ENCODE results near the gene BRD1.

Gene BRD1

DNA sequence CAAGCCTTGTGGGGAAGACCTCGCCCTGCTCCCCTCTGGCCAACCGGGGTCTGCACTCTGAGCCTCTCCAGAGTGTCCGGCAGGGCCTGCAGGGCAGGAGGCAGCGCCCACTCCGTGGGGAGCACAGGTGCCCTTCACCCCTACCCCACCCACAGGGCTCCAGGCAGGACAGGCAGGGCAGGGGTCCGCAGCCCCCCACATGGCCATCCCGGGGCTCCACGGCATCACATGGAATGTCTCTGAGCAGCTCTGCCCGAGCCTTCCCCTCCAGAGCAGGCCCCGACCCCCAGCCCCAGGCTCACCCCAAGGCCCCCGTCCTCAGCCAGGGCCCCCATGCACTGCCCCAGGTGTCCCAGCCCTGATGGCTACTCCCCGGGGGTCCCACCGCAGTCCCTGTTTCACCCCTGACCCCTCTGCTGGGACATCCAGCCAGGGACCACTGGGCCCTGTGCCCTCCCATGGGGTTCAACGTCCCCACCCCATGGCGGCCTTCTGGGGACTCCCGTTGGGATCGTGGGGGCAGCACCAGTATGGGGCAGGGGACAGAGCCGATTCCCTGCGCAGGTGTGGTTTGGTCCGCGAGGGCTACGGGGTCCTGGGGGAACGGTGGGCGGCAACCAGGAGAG, 77.7 kb downstream of the BRD1 start:
- no peak for DNase-seq

GRCh38 chr22:49749227-49749626, 78.4 kb downstream of the BRD1 start:
- no peak for DNase-seq

- DNase-seq = no peak
These were observed 79.2 kb downstream of the BRD1 start for GRCh38 chr22:49748514-49748913.

DNA sequence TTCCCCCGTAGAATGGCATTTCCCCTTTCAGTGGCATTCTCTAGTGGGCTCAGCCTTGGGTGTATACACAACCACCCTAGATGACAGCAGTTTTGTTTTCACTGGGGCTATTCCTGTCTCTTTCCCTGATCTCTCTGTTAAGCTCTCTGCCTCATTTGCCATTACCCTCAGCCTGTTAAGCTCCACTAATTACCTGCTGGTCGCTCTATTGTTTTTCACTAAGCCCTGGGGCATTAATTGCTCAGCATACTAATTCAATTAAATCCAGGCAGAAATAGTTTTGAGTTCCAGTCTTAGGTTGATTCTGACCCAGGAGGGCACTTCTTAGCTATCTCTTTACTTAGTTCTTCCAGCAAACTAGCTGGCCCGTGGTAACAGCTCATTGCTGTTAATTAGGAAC, 80.0 kb downstream of the BRD1 start:
- no peak for DNase-seq

GRCh38 chr22:49747130-49747529, 80.5 kb downstream of the BRD1 start:
- no peak for DNase-seq

- DNase-seq = no peak
These were observed 81.6 kb downstream of the BRD1 start for GRCh38 chr22:49746065-49746464.

- DNase-seq = no peak
These were observed 87.4 kb downstream of the BRD1 start for GRCh38 chr22:49740242-49740641.

GRCh38 chr22:49739138-49739537, 88.5 kb downstream of the BRD1 start:
- DNase-seq = no peak

DNA sequence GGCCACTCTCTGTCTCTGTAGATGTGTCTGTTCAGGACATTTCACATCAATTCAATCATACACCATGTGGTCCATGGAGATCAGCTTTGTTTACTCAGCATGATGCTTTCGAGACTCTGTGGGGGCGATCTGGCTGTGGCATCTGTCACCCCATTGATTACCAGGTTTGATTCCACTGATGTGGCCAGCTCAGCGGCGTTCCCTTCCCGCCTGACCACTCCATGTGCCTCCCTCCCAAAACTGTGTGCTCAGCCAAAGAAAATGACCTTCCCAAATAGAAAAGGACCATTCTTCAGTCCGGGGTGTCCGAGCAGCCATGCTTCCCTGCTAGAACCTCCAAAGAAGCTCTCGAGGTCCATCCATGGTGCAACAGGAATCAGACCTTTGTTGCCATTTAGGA, 89.1 kb downstream of the BRD1 start:
- DNase-seq = no peak

DNA sequence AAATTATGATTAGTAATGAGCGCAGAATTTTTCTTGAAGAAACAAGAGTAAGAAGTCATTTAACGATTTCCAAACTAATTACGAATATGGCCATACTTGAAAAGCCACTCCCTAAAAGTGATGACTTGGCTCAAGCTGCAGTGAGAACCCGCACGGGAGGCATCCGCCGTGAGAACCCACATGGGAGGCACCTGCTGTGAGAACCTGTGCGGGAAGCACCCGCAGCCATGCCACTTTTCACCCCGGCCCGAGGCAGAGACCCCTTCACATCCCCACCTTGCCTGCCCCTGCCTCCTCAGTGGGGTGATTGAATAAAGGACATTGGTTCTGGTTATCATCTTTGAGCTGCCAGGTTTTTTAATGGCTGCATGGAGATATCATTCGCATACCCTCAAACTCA, 89.7 kb downstream of the BRD1 start:
- no peak for DNase-seq

GRCh38 chr22:49737101-49737551, 90.5 kb downstream of the BRD1 start:
- no peak for DNase-seq

DNA sequence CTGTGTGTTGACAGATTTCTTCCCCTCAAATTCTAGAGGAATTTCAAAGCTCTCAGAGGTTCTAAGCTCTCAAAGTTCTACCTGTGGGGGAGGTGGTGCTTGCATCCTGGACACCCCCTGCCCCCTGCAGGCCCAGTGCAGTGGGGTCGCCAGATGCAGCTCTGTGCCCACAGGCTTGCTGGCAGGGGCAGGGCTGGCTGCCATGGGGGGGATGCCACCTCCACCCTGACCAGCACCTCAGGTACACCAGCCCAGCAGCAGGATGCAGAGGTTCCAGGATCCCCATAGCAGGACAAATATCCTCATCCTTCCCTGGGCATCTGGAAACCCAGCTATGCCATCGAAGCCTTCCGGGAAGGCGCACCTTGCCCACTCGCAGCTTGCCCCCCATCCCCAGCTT, 91.1 kb downstream of the BRD1 start:
- DNase-seq = no peak

GRCh38 chr22:49735901-49736421, 91.7 kb downstream of the BRD1 start:
- DNase-seq = no peak

- no peak for DNase-seq
These were observed 92.2 kb downstream of the BRD1 start for GRCh38 chr22:49735411-49735900.

DNA sequence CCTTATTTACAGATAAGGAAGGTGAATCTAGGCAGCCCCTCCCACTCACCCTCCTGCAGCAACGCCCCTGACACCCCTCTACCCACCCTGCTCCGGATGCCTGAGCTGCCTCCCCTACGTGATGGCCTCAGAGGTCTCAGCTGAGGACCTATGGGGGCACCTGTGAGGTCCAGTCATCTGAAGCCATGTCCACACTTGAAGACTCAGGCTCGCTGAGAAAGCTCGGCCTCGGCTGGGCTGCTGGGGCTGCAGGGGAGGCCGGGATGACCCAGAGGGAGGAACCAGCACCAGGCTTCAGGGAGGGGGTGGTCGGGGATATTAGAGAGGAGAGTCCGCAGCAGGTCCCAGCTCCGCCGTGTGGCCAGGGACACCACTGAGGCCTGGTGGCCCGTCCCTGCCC, 92.8 kb downstream of the BRD1 start:
- no peak for DNase-seq

GRCh38 chr22:49734390-49734789, 93.3 kb downstream of the BRD1 start:
- DNase-seq = no peak

- no peak for DNase-seq
These were observed 94.0 kb downstream of the BRD1 start for GRCh38 chr22:49733631-49734030.

GRCh38 chr22:49730656-49731055, 97.0 kb downstream of the BRD1 start:
- no peak for DNase-seq

- DNase-seq = no peak
These were observed 99.0 kb downstream of the BRD1 start for GRCh38 chr22:49728570-49729271.

GRCh38 chr22:49727881-49728569, 99.6 kb downstream of the BRD1 start:
- no peak for DNase-seq

DNA sequence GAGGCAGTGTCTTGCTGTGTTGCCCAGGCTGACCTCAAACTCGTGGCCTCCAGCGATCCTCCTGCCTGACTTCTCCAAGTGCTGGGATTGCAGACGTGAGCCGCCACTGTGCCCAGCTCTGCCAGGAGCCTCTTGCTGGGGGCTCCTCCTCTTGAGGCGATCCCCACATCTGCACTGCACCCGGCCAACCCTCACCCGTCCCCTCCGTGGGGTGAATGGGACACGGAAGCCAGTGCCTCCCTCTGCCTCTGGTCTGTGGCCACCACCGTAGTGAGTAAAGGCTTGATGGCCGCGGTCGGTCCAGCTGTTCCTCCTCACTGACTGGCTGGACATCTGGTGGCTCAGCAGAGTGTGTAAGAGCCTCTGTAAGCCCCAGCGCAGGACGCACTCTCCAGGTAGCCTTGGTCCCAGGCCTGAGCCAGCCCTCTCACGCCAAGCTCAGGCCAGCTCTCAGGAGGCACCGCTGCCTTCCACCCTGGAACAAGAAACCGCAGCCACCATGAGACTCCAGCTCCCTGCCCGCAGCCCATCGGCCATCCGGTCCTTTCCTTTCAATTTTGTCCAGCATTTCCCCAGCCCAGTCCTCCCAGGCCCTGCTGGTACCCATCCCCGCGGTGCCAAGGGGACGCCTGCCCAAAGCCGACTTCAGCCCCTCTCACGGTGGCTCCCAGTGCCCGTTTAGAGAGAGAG, 100.3 kb downstream of the BRD1 start:
- no peak for DNase-seq

DNA sequence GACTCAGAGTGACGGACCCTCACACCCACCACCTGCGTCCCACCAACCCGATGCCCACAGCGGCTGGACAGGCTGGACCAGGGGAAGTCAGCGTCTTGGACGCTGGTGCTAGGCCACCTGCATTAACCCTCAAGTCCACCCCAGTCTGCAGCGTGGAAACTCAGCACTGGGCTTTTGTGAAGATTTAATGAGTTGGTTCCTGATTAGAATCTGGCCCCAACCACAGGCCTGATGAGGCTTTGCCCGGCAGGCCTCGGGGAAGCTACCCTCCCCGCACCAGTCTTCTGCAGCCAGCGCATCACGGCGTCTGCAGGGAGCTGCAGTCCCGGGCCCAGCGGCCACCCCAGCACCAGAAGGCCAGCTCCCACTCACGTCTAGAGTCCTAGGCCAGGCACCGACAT, 101.0 kb downstream of the BRD1 start:
- DNase-seq = no peak

DNA sequence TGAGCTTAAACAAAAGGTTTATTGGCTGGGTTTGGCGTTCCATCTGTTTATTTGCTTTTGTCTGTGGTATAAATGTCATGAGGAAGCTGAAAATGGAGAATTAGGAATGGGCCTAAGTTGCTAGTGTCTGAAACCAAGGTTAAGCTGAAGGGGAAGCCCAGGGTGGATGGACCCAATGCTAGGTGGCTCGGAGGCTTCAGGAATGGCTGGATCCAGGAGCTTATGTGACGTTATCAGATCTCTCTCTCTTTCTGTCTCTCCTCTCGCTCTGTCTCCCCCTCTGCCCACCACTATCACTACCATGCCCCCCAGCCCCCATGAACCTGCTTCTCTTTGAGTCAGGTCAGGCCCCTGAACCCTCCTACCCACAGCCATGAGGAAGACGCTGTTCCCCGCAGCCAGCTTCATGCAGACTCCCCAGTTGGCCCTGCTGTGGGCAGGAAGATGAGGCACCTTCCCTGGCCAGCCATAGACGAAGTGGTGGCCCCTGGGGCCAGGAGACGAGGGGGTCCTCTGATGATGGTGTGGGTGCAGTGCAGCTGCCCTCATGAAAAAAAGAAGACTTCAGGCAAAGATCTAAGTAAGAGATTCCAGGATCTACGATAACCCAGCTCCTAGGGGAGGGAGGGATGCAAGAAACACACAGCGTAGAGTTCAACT, 101.5 kb downstream of the BRD1 start:
- no peak for DNase-seq

All from T-helper 9 cell (primary cell).